H9 (cell line): Measurements from ENCODE around the gene CD27. TPM values are rescaled to one million over a fixed set of nuclear protein-coding genes. Genes with fewer than 3 reads are reported as not detected.

ENCODE experiments used
- DNase-seq: peaks from one replicate; pipeline ENCODE4 v3.0.0-alpha.2; 2017
- H2AFZ ChIP-seq: one replicate; pipeline ENCODE4 v1.6.1; 2013; ENCODE audit warnings: mild to moderate bottlenecking, low read length, control low read depth, moderate library complexity
- H2AK5ac ChIP-seq: 2 replicates; pipeline ENCODE4 v1.6.1; 2013; ENCODE audit warnings: low read length, control low read depth, mixed read lengths; ENCODE audit not compliant: insufficient read length
- H2BK120ac ChIP-seq: one replicate; pipeline ENCODE4 v1.6.1; 2013; ENCODE audit warnings: low read depth, mild to moderate bottlenecking, low read length, control low read depth, inconsistent platforms; ENCODE audit not compliant: poor library complexity, severe bottlenecking
- H2BK12ac ChIP-seq: 2 replicates; pipeline ENCODE4 v1.6.1; 2013; ENCODE audit warnings: low read length, control low read depth, mixed read lengths, low read depth; ENCODE audit not compliant: insufficient read length
- H2BK15ac ChIP-seq: 2 replicates; pipeline ENCODE4 v1.6.1; 2013; ENCODE audit warnings: low read depth, low read length, control low read depth
- H2BK20ac ChIP-seq: one replicate; pipeline ENCODE4 v1.6.1; 2013; ENCODE audit warnings: low read depth, mild to moderate bottlenecking, low read length, control low read depth, inconsistent platforms; ENCODE audit not compliant: poor library complexity, severe bottlenecking
- H2BK5ac ChIP-seq: 2 replicates; pipeline ENCODE4 v1.6.1; 2013; ENCODE audit warnings: low read length, control low read depth, mixed read lengths; ENCODE audit not compliant: insufficient read length
- H3K14ac ChIP-seq: 2 replicates; pipeline ENCODE4 v1.6.1; 2013; ENCODE audit warnings: low read length, control low read depth; ENCODE audit not compliant: insufficient read depth
- H3K18ac ChIP-seq: 2 replicates; pipeline ENCODE4 v1.6.1; 2013; ENCODE audit warnings: low read depth, mild to moderate bottlenecking, mixed read lengths, low read length, control low read depth; ENCODE audit not compliant: insufficient read length
- H3K23ac ChIP-seq: 2 replicates; pipeline ENCODE4 v1.6.1; 2013; ENCODE audit warnings: low read length, control low read depth, mixed read lengths, low read depth; ENCODE audit not compliant: insufficient read length
- H3K23me2 ChIP-seq: 2 replicates; pipeline ENCODE4 v1.6.1; 2013; ENCODE audit warnings: low read depth, mild to moderate bottlenecking, mixed read lengths, low read length, control low read depth; ENCODE audit not compliant: insufficient read length, poor library complexity, severe bottlenecking
- H3K27ac ChIP-seq: 2 replicates; pipeline ENCODE4 v1.5.1; 2013; ENCODE audit warnings: low read length, control low read depth, mixed read lengths, low read depth; ENCODE audit not compliant: insufficient read length
- H3K27me3 ChIP-seq: 2 replicates; pipeline ENCODE4 v1.6.1; 2013; ENCODE audit warnings: low read length, control low read depth, inconsistent platforms; ENCODE audit not compliant: insufficient read depth
- H3K4ac ChIP-seq: 2 replicates; pipeline ENCODE4 v1.6.1; 2013; ENCODE audit warnings: low read depth, mild to moderate bottlenecking, control low read depth, inconsistent platforms, low read length, moderate library complexity
- H3K4me1 ChIP-seq: 2 replicates; pipeline ENCODE4 v1.6.1; 2013; ENCODE audit warnings: low read length, control low read depth, inconsistent platforms; ENCODE audit not compliant: insufficient read depth
- H3K4me2 ChIP-seq: 2 replicates; pipeline ENCODE4 v1.6.1; 2013; ENCODE audit warnings: low read length, control low read depth, mixed read lengths; ENCODE audit not compliant: insufficient read length, insufficient read depth
- H3K56ac ChIP-seq: 2 replicates; pipeline ENCODE4 v1.6.1; 2013; ENCODE audit warnings: low read depth, mild to moderate bottlenecking, mixed read lengths, low read length, control low read depth; ENCODE audit not compliant: insufficient read length
- H3K79me1 ChIP-seq: 2 replicates; pipeline ENCODE4 v1.6.1; 2013; ENCODE audit warnings: low read depth, mild to moderate bottlenecking, moderate library complexity, low read length, control low read depth, inconsistent platforms; ENCODE audit not compliant: insufficient read depth, poor library complexity, severe bottlenecking
- H3K79me2 ChIP-seq: 2 replicates; pipeline ENCODE4 v1.6.1; 2013; ENCODE audit warnings: low read length, control low read depth, inconsistent platforms; ENCODE audit not compliant: insufficient read depth
- H3K9ac ChIP-seq: 2 replicates; pipeline ENCODE4 v1.6.1; 2013; ENCODE audit warnings: low read length, control low read depth, mixed read lengths; ENCODE audit not compliant: insufficient read length; ENCODE audit errors: extremely low read depth
- H3K9me3 ChIP-seq: one replicate; pipeline ENCODE4 v1.6.1; 2013; ENCODE audit warnings: low read depth, low read length, inconsistent platforms; ENCODE audit not compliant: control insufficient read depth
- H3T11ph ChIP-seq: one replicate; pipeline ENCODE4 v1.6.1; 2013; ENCODE audit warnings: mild to moderate bottlenecking, low read length, control low read depth, inconsistent platforms
- H4K20me1 ChIP-seq: one replicate; pipeline ENCODE4 v1.6.1; 2013; ENCODE audit not compliant: control insufficient read depth, insufficient read length, insufficient read depth
- H4K5ac ChIP-seq: 2 replicates; pipeline ENCODE4 v1.6.1; 2013; ENCODE audit warnings: low read depth, mild to moderate bottlenecking, mixed read lengths, low read length, control low read depth; ENCODE audit not compliant: insufficient read length
- H4K8ac ChIP-seq: replicated peaks from 2 replicates; pipeline ENCODE4 v1.6.1; 2013; ENCODE audit warnings: low read length, control low read depth, mixed read lengths, low read depth; ENCODE audit not compliant: insufficient read length
- H4K91ac ChIP-seq: 2 replicates; pipeline ENCODE4 v1.6.1; 2013; ENCODE audit warnings: low read depth, mild to moderate bottlenecking, moderate library complexity, mixed read lengths, low read length, control low read depth; ENCODE audit not compliant: insufficient read length
- H3K27ac Mint-ChIP-seq, 3 experiments: 2 replicates in 2 of 3; 3 replicates in 1 of 3; pipeline ENCODE4 v1.8.0; 2020 to 2021; ENCODE audit warnings: mixed read lengths in 3 of 3, mild to moderate bottlenecking in 1 of 3, moderate library complexity in 1 of 3
- H3K27me3 Mint-ChIP-seq: 2 replicates; pipeline ENCODE4 v1.8.0; 2021; ENCODE audit warnings: low read depth, mild to moderate bottlenecking, moderate library complexity, mixed read lengths
- H3K36me3 Mint-ChIP-seq, 3 experiments: 2 replicates in 2 of 3; 3 replicates in 1 of 3; pipeline ENCODE4 v1.8.0; 2020 to 2021; ENCODE audit warnings: low read depth in 3 of 3, mixed read lengths in 3 of 3; ENCODE audit not compliant: insufficient read depth in 1 of 3
- H3K4me1 Mint-ChIP-seq, 2 experiments: 2 replicates each; pipeline ENCODE4 v1.8.0; 2020; ENCODE audit warnings: mixed read lengths in 2 of 2
- H3K4me3 Mint-ChIP-seq, 2 experiments: 2 replicates in 1 of 2; 3 replicates in 1 of 2; pipeline ENCODE4 v1.8.0; 2020 to 2021; ENCODE audit warnings: mild to moderate bottlenecking in 2 of 2, mixed read lengths in 2 of 2, moderate library complexity in 1 of 2
- H3K9me3 Mint-ChIP-seq, 2 experiments: 2 replicates in 1 of 2; 3 replicates in 1 of 2; pipeline ENCODE4 v1.8.0; 2020; ENCODE audit warnings: mild to moderate bottlenecking in 2 of 2, mixed read lengths in 2 of 2, moderate library complexity in 1 of 2
- CTCF ChIP-seq: fragments of 200-600 bp; sonication (generic); conservative IDR thresholded peaks from 3 replicates; pipeline ENCODE4 v1.8.0; 2021; ENCODE audit warnings: antibody characterized with exemption, mild to moderate bottlenecking
- WGBS: extraction: QIAGEN DNeasy Blood & Tissue Kit; methylation state at CpG from one replicate; pipeline ENCODE4 v1.1.7; 2013; ENCODE audit warnings: missing lambda C conversion rate, low lambda C conversion rate, mixed read lengths; ENCODE audit not compliant: insufficient read length; ENCODE audit errors: extremely low coverage; 5-methylcytosine and 5-hydroxymethylcytosine counted together
- total RNA-seq: library from RNA; stranded (reverse); gene quantifications from 2 replicates; pipeline ENCODE4 v1.2.1, GENCODE V29; 2021

CD27 gene
- total RNA-seq, 1 experiment from 2014 or later: 0.37 TPM

DNA sequence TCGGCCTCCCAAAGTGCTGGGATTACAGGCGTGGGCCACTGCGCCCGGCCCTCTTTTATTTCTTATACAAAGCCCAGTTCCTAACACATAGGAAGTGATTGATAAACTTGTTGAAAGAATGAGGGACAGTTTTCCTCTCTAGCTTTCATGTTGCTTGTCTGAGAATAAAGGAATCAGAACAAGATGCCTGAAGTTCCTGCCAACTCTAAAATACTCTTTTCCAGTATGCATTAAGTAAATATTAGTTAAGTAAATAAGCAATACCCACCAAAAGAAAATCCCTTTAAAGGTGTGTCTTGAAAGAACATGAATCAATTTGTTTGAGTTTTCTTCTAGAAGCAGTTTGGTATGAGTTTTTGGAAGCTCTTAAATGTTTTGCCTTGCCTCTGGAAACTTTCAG, 24.4 kb upstream of the CD27 start:
- H3K27ac ChIP-seq: no peak overlapping the region
- no peaks in the 10 kb centered on the region for H3K27me3 ChIP-seq
- no peak for TF ChIP-seq CTCF
- H2BK5ac ChIP-seq: no peak overlapping the region
- H3K4ac ChIP-seq: no peak overlapping the region
- no peaks in the 10 kb centered on the region for H3K4me1 ChIP-seq
- no peaks in the 10 kb centered on the region for H3K79me1 ChIP-seq
- Mint-ChIP-seq H3K36me3 (no peaks in the 10 kb centered on the region), H3K4me1 (peaks cover 5% of the 10 kb centered on the region in 2 experiments), H3K27me3 (peaks cover 6% of the 10 kb centered on the region), H3K27ac (no peak overlapping the region), H3K9me3 (no peaks in the 10 kb centered on the region; a peak in 1 of 5 replicates), H3K4me3 (no peak overlapping the region)
- WGBS: no CpG with 5 or more reads among the region's 4 CpGs
- no peaks in the 10 kb centered on the region for H3K23me2 ChIP-seq
- no peak overlapping the region for H2BK20ac ChIP-seq
- no peak overlapping the region for H2BK15ac ChIP-seq
- H2BK12ac ChIP-seq: no peak overlapping the region
- no peak overlapping the region for H3T11ph ChIP-seq
- H2AFZ ChIP-seq: no peak overlapping the region
- H4K91ac ChIP-seq: no peak overlapping the region
- H4K5ac ChIP-seq: no peak overlapping the region
- no peak overlapping the region for H3K18ac ChIP-seq
- H2AK5ac ChIP-seq: no peak overlapping the region
- H3K9ac ChIP-seq: no peak overlapping the region
- no peak overlapping the region for H4K8ac ChIP-seq
- no peak overlapping the region for H3K14ac ChIP-seq
- H3K9me3 ChIP-seq: no peaks in the 10 kb centered on the region
- H3K23ac ChIP-seq: no peak overlapping the region
- H4K20me1 ChIP-seq: no peaks in the 10 kb centered on the region
- no peak for DNase-seq
- no peak overlapping the region for H3K4me2 ChIP-seq
- H3K56ac ChIP-seq: no peak overlapping the region
- no peak overlapping the region for H2BK120ac ChIP-seq
- H3K79me2 ChIP-seq: no peaks in the 10 kb centered on the region
